DMS79 (cell line): ENCODE measurements around the gene COL12A1.

Experiments used
- DNase-seq: peaks from one replicate; lab custom pipeline; 2025; lab: John Stamatoyannopoulos, UW

The COL12A1 gene

GRCh38 chr6:75096966-75097365, 108.9 kb downstream of the COL12A1 start:
- DNase-seq = no peak

GRCh38 chr6:75094614-75095200, 111.1 kb downstream of the COL12A1 start:
- no peak for DNase-seq

- no peak for DNase-seq
These were observed 114.2 kb downstream of the COL12A1 start for GRCh38 chr6:75091467-75092190.

GRCh38 chr6:75090576-75090975, 115.3 kb downstream of the COL12A1 start:
- DNase-seq = no peak

- no peak for DNase-seq
These were observed 115.9 kb downstream of the COL12A1 start for GRCh38 chr6:75089921-75090320.

GRCh38 chr6:75089151-75089897, 116.5 kb downstream of the COL12A1 start:
- no peak for DNase-seq

- DNase-seq = no peak
These were observed 119.8 kb downstream of the COL12A1 start for GRCh38 chr6:75085931-75086635.

- no peak for DNase-seq
These were observed 120.9 kb downstream of the COL12A1 start for GRCh38 chr6:75084872-75085381.

GRCh38 chr6:75084018-75084417, 121.8 kb downstream of the COL12A1 start:
- no peak for DNase-seq

- no peak for DNase-seq
These were observed 123.9 kb downstream of the COL12A1 start for GRCh38 chr6:75081921-75082320.

GRCh38 chr6:75081047-75081446, 124.8 kb downstream of the COL12A1 start:
- DNase-seq = no peak

- DNase-seq = no peak
These were observed 126.3 kb downstream of the COL12A1 start for GRCh38 chr6:75079589-75079988.

- DNase-seq = no peak
These were observed 128.2 kb downstream of the COL12A1 start for GRCh38 chr6:75077701-75078100.

GRCh38 chr6:75076009-75076408, 129.8 kb downstream of the COL12A1 start:
- no peak for DNase-seq

GRCh38 chr6:75070244-75070643, 135.6 kb downstream of the COL12A1 start:
- DNase-seq = no peak

- no peak for DNase-seq
These were observed 140.3 kb downstream of the COL12A1 start for GRCh38 chr6:75065523-75065922.

- no peak for DNase-seq
These were observed 153.4 kb downstream of the COL12A1 start for GRCh38 chr6:75052491-75052890.

- no peak for DNase-seq
These were observed 156.5 kb downstream of the COL12A1 start for GRCh38 chr6:75049308-75049707.

- no peak for DNase-seq
These were observed 161.0 kb downstream of the COL12A1 start for GRCh38 chr6:75044846-75045245.

- DNase-seq = no peak
These were observed 164.5 kb downstream of the COL12A1 start for GRCh38 chr6:75041381-75041780.
